ENCODE measurements around the gene SLC22A13.
"Not testable (repeated sequence)": the region's sequence is repeated elsewhere in the genome, so short reads cannot be mapped to it uniquely, and the experiment has no call there.

The SLC22A13 gene

DNA sequence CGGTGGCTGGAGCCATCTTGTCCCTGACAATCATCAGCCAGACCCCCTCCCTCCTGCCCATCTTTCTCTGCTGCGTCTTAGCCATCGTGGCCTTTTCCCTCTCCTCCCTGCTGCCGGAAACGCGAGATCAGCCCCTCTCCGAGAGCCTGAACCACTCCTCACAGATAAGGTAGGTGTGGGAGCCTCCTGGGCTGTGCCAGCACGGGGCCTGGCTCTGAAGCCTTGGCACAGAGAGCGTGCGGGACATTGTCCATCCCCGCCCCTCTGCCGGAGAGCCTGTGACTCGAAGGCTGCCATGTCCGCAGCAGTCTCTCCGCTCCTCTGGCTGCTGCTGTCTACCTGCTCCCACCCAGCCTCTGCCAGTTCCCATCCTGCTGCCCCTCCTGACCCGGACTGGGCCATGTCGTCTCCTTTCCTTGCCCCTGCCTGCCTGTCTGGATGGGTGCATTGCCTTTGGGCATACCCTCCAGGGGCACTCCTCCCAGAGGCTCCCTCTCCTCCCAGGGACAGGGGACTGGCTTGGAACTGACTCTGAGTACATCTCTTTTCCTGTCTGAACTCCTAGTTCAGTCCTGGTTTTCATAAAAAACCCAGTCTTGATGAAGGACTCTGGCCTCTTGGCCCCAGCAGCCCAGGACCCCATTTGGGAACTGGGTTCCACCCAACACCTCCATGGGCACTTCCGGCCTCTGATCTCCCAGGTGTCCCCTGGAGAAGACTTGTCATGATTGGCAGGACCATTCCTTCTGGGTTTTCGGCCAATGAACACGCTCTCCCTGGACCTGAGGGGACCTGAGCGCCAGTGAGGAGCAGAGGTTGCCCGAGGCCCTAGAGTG is 51.0 kb downstream of the SLC22A13 start:
- DNase-seq: no peak
- Histone ChIP-seq H2BK12ac (ENCODE audit: low read length) (no peak overlapping the region), H3K79me2 (ENCODE audit: control insufficient read depth, insufficient read depth, low read length, poor library complexity) (no peaks in the 10 kb centered on the region), H3K9ac (ENCODE audit: low read length) (no peak overlapping the region), H4K91ac (ENCODE audit: low read depth, low read length) (no peak overlapping the region), H2BK120ac (ENCODE audit: insufficient read depth, low read length, poor library complexity) (no peak overlapping the region), H3K27me3 (ENCODE audit: insufficient read depth, low read length) (no peaks in the 10 kb centered on the region), H2AFZ (ENCODE audit: insufficient read depth, low read length, poor library complexity) (no peak overlapping the region), H3K9me3 (ENCODE audit: insufficient read depth, low read depth, low read length) (peaks cover 4% of the 10 kb centered on the region), H3K23ac (ENCODE audit: low read length) (no peak overlapping the region), H4K8ac (ENCODE audit: low read depth, low read length) (no peak overlapping the region), H3K4me1 (ENCODE audit: control insufficient read depth in 1 of 2, insufficient read depth in 2 of 2, low read length in 2 of 2) (peaks cover 0 to 6% of the 10 kb centered on the region in 2 experiments), H3K79me1 (ENCODE audit: low read length) (no peaks in the 10 kb centered on the region), H2BK5ac (ENCODE audit: low read depth, low read length, poor library complexity) (no peak overlapping the region), H3K4me3 (ENCODE audit: low read depth, low read length) (no peak overlapping the region), H2AK5ac (ENCODE audit: low read length) (no peak overlapping the region), H3K4ac (ENCODE audit: low read depth, low read length) (no peak overlapping the region), H3K4me2 (ENCODE audit: low read length) (no peak overlapping the region), H3K27ac (ENCODE audit: low read depth, low read length) (no peak overlapping the region), H3K36me3 (ENCODE audit: control insufficient read depth in 1 of 2, insufficient read depth in 2 of 2, low read length in 2 of 2) (no peaks in the 10 kb centered on the region), H3K14ac (ENCODE audit: low read length) (no peak overlapping the region), H3K18ac (ENCODE audit: low read length) (no peak overlapping the region), H4K12ac (ENCODE audit: low read depth, low read length) (no peak overlapping the region)
- no CpG with 5 or more reads among the region's 22 CpGs for WGBS (ENCODE audit: extremely low coverage, insufficient coverage, insufficient read length)

DNA sequence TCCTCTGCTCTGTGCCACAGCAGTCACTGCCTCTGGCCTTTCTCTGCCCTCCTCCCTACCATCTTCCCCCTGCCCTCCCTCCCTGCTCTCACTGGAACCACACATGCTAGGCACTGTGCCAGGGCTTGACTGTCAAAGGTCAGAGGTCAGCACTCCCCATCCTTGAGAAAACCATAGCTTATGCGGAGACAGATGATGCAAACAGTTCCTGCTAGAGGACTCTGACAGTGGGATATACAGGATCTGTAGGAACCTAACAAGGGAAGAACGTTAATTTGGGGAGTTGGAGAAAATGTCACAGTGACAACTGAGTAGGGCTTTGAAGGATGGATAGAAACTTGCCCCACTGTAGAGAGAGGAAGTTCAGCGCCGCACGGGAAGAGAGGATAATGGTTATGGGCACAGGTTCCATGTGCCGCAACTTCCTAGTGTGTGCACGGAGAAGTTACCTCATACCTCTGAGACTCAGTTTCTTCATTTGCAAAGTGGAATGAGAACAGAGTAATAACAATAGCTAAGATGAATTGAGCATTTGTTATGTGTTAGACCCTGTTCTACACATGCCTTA is 51.7 kb downstream of the SLC22A13 start:
- H2AK5ac ChIP-seq (ENCODE audit: low read length): no peak overlapping the region
- no peaks in the 10 kb centered on the region for H3K36me3 ChIP-seq (ENCODE audit: control insufficient read depth in 1 of 2, insufficient read depth in 2 of 2, low read length in 2 of 2)
- no CpG with 5 or more reads among the region's 7 CpGs for WGBS (ENCODE audit: extremely low coverage, insufficient coverage, insufficient read length)

DNA sequence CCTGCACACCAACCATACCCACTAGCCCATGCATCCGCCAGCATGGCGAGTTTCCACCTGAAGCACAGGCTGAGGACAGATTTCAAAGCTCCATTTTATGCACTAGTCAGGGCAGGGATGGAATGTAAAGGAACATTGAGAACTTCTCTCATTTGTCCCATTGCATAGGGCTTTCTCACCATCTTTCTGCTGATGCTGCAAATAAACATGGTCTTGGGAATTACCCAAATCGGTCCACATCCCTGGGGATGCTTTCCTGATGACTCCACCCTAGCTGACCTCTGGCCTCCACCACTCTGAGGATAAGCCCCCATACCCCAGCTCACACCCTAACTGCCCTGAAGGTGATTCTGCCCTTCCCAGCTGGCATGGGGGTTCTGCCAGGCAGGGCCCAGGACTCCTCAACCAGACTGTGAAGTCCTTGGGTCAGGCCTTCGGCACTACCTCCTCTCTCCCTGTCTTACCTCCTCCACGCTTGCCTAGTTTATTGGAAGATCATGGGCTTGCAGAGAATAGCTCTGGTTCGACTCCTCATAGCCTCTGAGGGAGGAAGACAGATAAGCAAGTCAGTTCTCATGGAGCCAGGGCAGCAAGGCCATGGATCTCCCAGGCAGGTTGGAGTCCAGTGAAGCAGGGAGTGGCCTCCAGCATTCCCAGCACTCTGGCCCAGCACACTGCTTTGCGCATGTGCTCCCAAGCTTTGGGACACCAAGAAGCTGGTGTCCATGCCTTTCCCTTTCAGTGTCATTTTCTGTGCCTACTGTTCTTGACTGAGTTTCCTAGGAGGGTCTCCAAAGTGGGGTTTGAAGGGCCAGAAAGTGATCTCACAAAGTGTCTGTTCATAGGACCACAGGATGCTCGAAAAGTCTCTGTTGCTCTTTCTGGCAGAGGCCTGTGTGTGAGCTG is 53.4 kb downstream of the SLC22A13 start:
- H3K27me3 ChIP-seq (ENCODE audit: insufficient read depth, low read length): no peaks in the 10 kb centered on the region
- DNase-seq: no peak
- H3K14ac ChIP-seq (ENCODE audit: low read length): no peak overlapping the region
- no peaks in the 10 kb centered on the region for H3K79me2 ChIP-seq (ENCODE audit: control insufficient read depth, insufficient read depth, low read length, poor library complexity)
- no peak overlapping the region for H2BK5ac ChIP-seq (ENCODE audit: low read depth, low read length, poor library complexity)
- no CpG with 5 or more reads among the region's 8 CpGs for WGBS (ENCODE audit: extremely low coverage, insufficient coverage, insufficient read length)
- no peak overlapping the region for H3K18ac ChIP-seq (ENCODE audit: low read length)
- no peak overlapping the region for H4K91ac ChIP-seq (ENCODE audit: low read depth, low read length)
- H4K8ac ChIP-seq (ENCODE audit: low read depth, low read length): no peak overlapping the region
- peaks cover 4% of the 10 kb centered on the region for H3K9me3 ChIP-seq (ENCODE audit: insufficient read depth, low read depth, low read length)
- H3K4ac ChIP-seq (ENCODE audit: low read depth, low read length): no peak overlapping the region
- H2AK5ac ChIP-seq (ENCODE audit: low read length): no peak overlapping the region
- H2BK12ac ChIP-seq (ENCODE audit: low read length): no peak overlapping the region
- H2AFZ ChIP-seq (ENCODE audit: insufficient read depth, low read length, poor library complexity): no peak overlapping the region
- H3K4me2 ChIP-seq (ENCODE audit: low read length): no peak overlapping the region
- no peak overlapping the region for H4K12ac ChIP-seq (ENCODE audit: low read depth, low read length)
- no peak overlapping the region for H3K4me3 ChIP-seq (ENCODE audit: low read depth, low read length)
- H3K23ac ChIP-seq (ENCODE audit: low read length): no peak overlapping the region
- no peaks in the 10 kb centered on the region for H3K36me3 ChIP-seq (ENCODE audit: control insufficient read depth in 1 of 2, insufficient read depth in 2 of 2, low read length in 2 of 2)
- H3K79me1 ChIP-seq (ENCODE audit: low read length): no peaks in the 10 kb centered on the region
- H3K4me1 ChIP-seq (ENCODE audit: control insufficient read depth in 1 of 2, insufficient read depth in 2 of 2, low read length in 2 of 2): peaks cover 0 to 5% of the 10 kb centered on the region in 2 experiments
- H3K27ac ChIP-seq (ENCODE audit: low read depth, low read length): no peak overlapping the region
- no peak overlapping the region for H2BK120ac ChIP-seq (ENCODE audit: insufficient read depth, low read length, poor library complexity)
- no peak overlapping the region for H3K9ac ChIP-seq (ENCODE audit: low read length)

More for the DNA sequence above, 51.7 kb downstream of the SLC22A13 start:
- Histone ChIP-seq H4K8ac (ENCODE audit: low read depth, low read length) (no peak overlapping the region), H4K91ac (ENCODE audit: low read depth, low read length) (no peak overlapping the region), H3K27ac (ENCODE audit: low read depth, low read length) (no peak overlapping the region), H3K4me2 (ENCODE audit: low read length) (no peak overlapping the region), H2BK120ac (ENCODE audit: insufficient read depth, low read length, poor library complexity) (no peak overlapping the region), H3K9me3 (ENCODE audit: insufficient read depth, low read depth, low read length) (peaks cover 4% of the 10 kb centered on the region), H3K4ac (ENCODE audit: low read depth, low read length) (no peak overlapping the region), H2BK5ac (ENCODE audit: low read depth, low read length, poor library complexity) (no peak overlapping the region), H3K4me3 (ENCODE audit: low read depth, low read length) (no peak overlapping the region), H3K27me3 (ENCODE audit: insufficient read depth, low read length) (no peaks in the 10 kb centered on the region), H3K79me2 (ENCODE audit: control insufficient read depth, insufficient read depth, low read length, poor library complexity) (no peaks in the 10 kb centered on the region), H3K9ac (ENCODE audit: low read length) (no peak overlapping the region), H3K4me1 (ENCODE audit: control insufficient read depth in 1 of 2, insufficient read depth in 2 of 2, low read length in 2 of 2) (peaks cover 0 to 6% of the 10 kb centered on the region in 2 experiments), H3K23ac (ENCODE audit: low read length) (no peak overlapping the region), H3K14ac (ENCODE audit: low read length) (no peak overlapping the region), H2AFZ (ENCODE audit: insufficient read depth, low read length, poor library complexity) (no peak overlapping the region), H2BK12ac (ENCODE audit: low read length) (no peak overlapping the region), H3K79me1 (ENCODE audit: low read length) (no peaks in the 10 kb centered on the region), H3K18ac (ENCODE audit: low read length) (no peak overlapping the region), H4K12ac (ENCODE audit: low read depth, low read length) (no peak overlapping the region)
- no peak for DNase-seq

DNA sequence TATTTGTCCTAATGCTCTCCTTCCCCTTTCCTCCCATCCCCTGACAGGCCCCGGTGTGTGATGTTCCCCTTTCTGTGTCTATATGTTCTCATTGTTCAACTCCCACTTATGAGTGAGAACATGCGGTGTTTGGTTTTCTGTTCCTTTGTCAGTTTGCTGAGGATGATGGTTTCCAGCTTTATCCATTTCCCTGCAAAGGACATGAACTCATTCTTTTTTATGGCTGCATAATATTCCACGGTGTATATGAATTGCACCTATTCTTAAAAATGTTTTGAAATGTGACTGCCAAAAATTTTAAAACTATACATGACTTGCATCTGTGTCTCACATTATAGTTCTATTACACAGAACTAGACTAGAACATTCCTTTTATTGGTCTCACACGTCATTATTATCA is 55.0 kb downstream of the SLC22A13 start:
- H2AK5ac ChIP-seq (ENCODE audit: low read length); H4K12ac ChIP-seq (ENCODE audit: low read depth, low read length); H2BK12ac ChIP-seq (ENCODE audit: low read length); H2BK120ac ChIP-seq (ENCODE audit: insufficient read depth, low read length, poor library complexity); H3K4me3 ChIP-seq (ENCODE audit: low read depth, low read length); H4K91ac ChIP-seq (ENCODE audit: low read depth, low read length); H3K27me3 ChIP-seq (ENCODE audit: insufficient read depth, low read length); H3K9me3 ChIP-seq (ENCODE audit: insufficient read depth, low read depth, low read length); DNase-seq; H3K79me2 ChIP-seq (ENCODE audit: control insufficient read depth, insufficient read depth, low read length, poor library complexity); H3K36me3 ChIP-seq (ENCODE audit: control insufficient read depth in 1 of 2, insufficient read depth in 2 of 2, low read length in 2 of 2); H3K4me1 ChIP-seq (ENCODE audit: control insufficient read depth in 1 of 2, insufficient read depth in 2 of 2, low read length in 2 of 2); H3K14ac ChIP-seq (ENCODE audit: low read length); H3K4me2 ChIP-seq (ENCODE audit: low read length); H3K23ac ChIP-seq (ENCODE audit: low read length); H3K18ac ChIP-seq (ENCODE audit: low read length); H3K79me1 ChIP-seq (ENCODE audit: low read length); H2AFZ ChIP-seq (ENCODE audit: insufficient read depth, low read length, poor library complexity); H3K27ac ChIP-seq (ENCODE audit: low read depth, low read length); H3K4ac ChIP-seq (ENCODE audit: low read depth, low read length); H2BK5ac ChIP-seq (ENCODE audit: low read depth, low read length, poor library complexity); H3K9ac ChIP-seq (ENCODE audit: low read length); H4K8ac ChIP-seq (ENCODE audit: low read depth, low read length): not testable (repeated sequence)
- no CpG with 5 or more reads among the region's 4 CpGs for WGBS (ENCODE audit: extremely low coverage, insufficient coverage, insufficient read length)
